Adipocyte (in vitro differentiated cells): Measurements from ENCODE around the gene LMO7.
"Not testable (repeated sequence)": the region's sequence is repeated elsewhere in the genome, so short reads cannot be mapped to it uniquely, and the experiment has no call there.

Source experiments
- DNase-seq: peaks from one replicate; pipeline ENCODE4 v3.0.0-alpha.2; 2015; ENCODE audit warnings: low read depth
- H3K27me3 ChIP-seq: replicated peaks from 2 replicates; pipeline ENCODE4 v1.7.0; 2013; ENCODE audit warnings: mild to moderate bottlenecking, low read length, moderate library complexity; ENCODE audit not compliant: control insufficient read depth, insufficient read depth
- H3K36me3 ChIP-seq: 2 replicates; pipeline ENCODE4 v1.7.0; 2013; ENCODE audit warnings: low read length, mild to moderate bottlenecking, moderate library complexity; ENCODE audit not compliant: control insufficient read depth, insufficient read depth, severe bottlenecking
- H3K4me1 ChIP-seq: 2 replicates; pipeline ENCODE4 v1.7.0; 2013; ENCODE audit warnings: mild to moderate bottlenecking, low read length, moderate library complexity; ENCODE audit not compliant: control insufficient read depth, insufficient read depth
- H3K4me3 ChIP-seq: 2 replicates; pipeline ENCODE4 v1.7.0; 2013; ENCODE audit warnings: mild to moderate bottlenecking, low read length, moderate library complexity
- H3K9ac ChIP-seq: 2 replicates; pipeline ENCODE4 v1.7.0; 2013; ENCODE audit warnings: mild to moderate bottlenecking, low read length, moderate library complexity
- H3K9me3 ChIP-seq: 2 replicates; pipeline ENCODE4 v1.7.0; 2013; ENCODE audit warnings: mild to moderate bottlenecking, low read length, moderate library complexity; ENCODE audit not compliant: control insufficient read depth

LMO7 gene

DNA sequence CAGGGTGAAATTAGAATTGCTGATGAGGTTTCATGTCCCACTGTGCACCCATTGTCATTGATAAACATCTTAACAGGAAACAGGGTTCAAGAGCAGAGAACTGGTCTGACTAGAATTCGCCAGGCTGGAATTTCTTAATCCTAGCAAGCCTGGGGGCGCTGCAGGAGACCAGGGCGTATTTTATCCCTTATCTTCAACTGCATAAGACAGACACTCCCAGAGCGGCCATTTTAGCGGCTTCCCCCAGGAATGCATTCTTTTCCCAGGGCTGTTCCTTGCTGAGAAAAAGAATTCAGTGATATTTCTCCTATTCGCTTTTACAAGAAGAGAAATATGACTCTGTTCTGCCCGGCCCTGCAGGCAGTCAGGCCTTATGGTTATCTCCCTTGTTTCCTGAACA lies 63.6 kb downstream of the LMO7 start:
- H3K4me1 ChIP-seq = peaks cover 46% of the 10 kb centered on the region
- not testable (repeated sequence) for H3K36me3 ChIP-seq, H3K9me3 ChIP-seq, DNase-seq, H3K9ac ChIP-seq, H3K27me3 ChIP-seq, H3K4me3 ChIP-seq

DNA sequence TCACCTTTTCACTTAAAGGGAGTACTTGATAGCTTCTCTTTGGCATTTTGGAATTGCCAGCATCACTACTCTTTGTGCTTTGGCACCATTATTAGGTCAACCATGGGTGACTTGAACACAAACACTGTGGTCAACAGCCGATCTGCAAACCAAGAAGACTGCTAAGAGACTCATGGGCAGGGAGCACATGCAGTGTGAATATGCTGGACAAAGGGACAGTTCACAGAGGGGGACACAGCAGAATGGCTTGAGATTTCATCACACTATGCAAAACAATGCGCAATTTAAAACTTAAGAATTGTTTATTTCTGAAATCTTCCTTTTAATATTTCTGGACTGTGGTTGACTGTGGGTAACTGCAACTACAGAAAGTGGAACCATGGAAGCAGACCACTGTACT lies 64.4 kb downstream of the LMO7 start:
- Histone ChIP-seq H3K9me3 (no peaks in the 10 kb centered on the region), H3K36me3 (peaks cover 9% of the 10 kb centered on the region), H3K27me3 (no peaks in the 10 kb centered on the region), H3K4me1 (peaks cover 51% of the 10 kb centered on the region), H3K4me3 (no peak overlapping the region), H3K9ac (no peak overlapping the region)
- no peak for DNase-seq

GRCh38 chr13:75702476-75702875 lies 66.3 kb downstream of the LMO7 start:
- Histone ChIP-seq H3K4me1 (peaks cover 52% of the 10 kb centered on the region), H3K36me3 (peaks cover 5% of the 10 kb centered on the region), H3K9ac (no peak overlapping the region), H3K9me3 (no peaks in the 10 kb centered on the region), H3K4me3 (no peak overlapping the region), H3K27me3 (no peaks in the 10 kb centered on the region)
- DNase-seq = no peak

DNA sequence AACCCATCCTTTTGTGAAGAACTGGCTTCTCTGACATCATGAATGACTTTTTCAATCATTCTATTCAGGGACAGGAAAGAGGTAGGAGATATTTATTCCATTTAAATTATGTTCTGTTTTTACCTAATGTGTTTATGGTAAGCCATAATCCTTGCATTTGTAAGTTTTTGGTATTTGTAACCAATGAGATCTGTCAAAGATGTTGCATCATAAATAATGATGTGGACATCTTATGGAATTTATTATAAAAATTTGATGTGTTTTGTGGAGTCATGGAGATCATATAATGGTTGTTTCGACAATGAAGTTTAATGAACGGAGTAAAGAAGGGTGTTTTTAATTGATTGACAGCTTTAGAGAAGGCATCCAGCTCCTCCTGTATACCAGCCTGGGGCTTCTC lies 67.6 kb downstream of the LMO7 start:
- Histone ChIP-seq H3K27me3 (no peaks in the 10 kb centered on the region), H3K9me3 (no peaks in the 10 kb centered on the region)
- no peak for DNase-seq

GRCh38 chr13:75704194-75704926 lies 68.2 kb downstream of the LMO7 start:
- DNase-seq = peak; percentile 49
- H3K4me3 ChIP-seq = no peak overlapping the region
- peaks cover 52% of the 10 kb centered on the region for H3K4me1 ChIP-seq
- H3K36me3 ChIP-seq = no peaks in the 10 kb centered on the region
- H3K9me3 ChIP-seq = no peaks in the 10 kb centered on the region
- no peak overlapping the region for H3K9ac ChIP-seq
- no peaks in the 10 kb centered on the region for H3K27me3 ChIP-seq

More for the DNA sequence above, 67.6 kb downstream of the LMO7 start:
- Histone ChIP-seq H3K36me3 (no peaks in the 10 kb centered on the region), H3K4me3 (no peak overlapping the region), H3K9ac (no peak overlapping the region), H3K4me1 (peaks cover 52% of the 10 kb centered on the region)

DNA sequence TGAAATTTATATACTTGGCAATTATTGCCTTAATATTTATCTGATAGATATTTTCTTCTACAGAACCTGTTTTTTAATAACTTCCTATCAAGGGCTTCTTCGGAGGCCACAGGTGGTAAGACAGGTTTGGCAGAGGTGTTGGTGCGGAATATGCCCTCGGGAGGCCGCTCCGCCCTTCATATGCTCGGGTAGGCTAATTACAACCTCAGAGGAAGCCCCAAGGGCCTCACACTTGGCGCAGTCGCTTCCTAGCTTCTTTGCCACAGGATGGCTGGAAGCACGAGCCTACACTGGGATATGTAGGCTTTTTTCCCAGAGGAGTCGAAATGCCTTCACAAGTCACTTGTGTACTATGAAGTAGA lies 68.8 kb downstream of the LMO7 start:
- DNase-seq = no peak

GRCh38 chr13:75705395-75705794 lies 69.3 kb downstream of the LMO7 start:
- no peak overlapping the region for H3K9ac ChIP-seq
- peak; percentile 59 for DNase-seq
- H3K9me3 ChIP-seq = no peaks in the 10 kb centered on the region
- H3K4me1 ChIP-seq = peaks cover 51% of the 10 kb centered on the region
- H3K27me3 ChIP-seq = no peaks in the 10 kb centered on the region
- no peaks in the 10 kb centered on the region for H3K36me3 ChIP-seq
- H3K4me3 ChIP-seq = no peak overlapping the region

More for the DNA sequence above, 68.8 kb downstream of the LMO7 start:
- H3K9ac ChIP-seq = no peak overlapping the region
- no peaks in the 10 kb centered on the region for H3K36me3 ChIP-seq
- peaks cover 52% of the 10 kb centered on the region for H3K4me1 ChIP-seq
- no peaks in the 10 kb centered on the region for H3K27me3 ChIP-seq
- H3K4me3 ChIP-seq = no peak overlapping the region
- no peaks in the 10 kb centered on the region for H3K9me3 ChIP-seq

DNA sequence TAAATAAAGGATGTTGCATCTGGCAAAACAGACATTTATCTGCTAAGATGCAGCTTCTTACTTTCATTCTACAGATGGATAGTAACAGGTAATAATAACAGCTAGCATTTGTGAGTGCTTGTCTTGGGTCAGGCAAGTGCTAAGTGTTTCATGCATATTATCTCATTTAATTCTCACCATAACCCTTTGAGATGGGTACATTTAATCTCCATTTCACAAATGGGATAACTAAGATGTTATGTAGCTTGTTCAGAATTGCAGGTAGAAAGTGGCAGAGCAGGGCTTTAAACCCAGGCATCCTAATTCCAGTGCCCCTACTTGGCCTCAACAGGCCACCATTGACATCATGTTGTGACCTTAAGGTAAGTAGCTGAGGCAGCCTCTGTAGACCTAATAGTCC lies 69.8 kb downstream of the LMO7 start:
- Histone ChIP-seq H3K4me1 (peaks cover 46% of the 10 kb centered on the region), H3K4me3 (no peak overlapping the region), H3K36me3 (no peaks in the 10 kb centered on the region), H3K27me3 (no peaks in the 10 kb centered on the region), H3K9me3 (no peaks in the 10 kb centered on the region), H3K9ac (no peak overlapping the region)
- DNase-seq = no peak

GRCh38 chr13:75713852-75714251 lies 77.7 kb downstream of the LMO7 start:
- peaks cover 14% of the 10 kb centered on the region for H3K4me1 ChIP-seq
- H3K27me3 ChIP-seq = no peaks in the 10 kb centered on the region
- no peaks in the 10 kb centered on the region for H3K9me3 ChIP-seq
- no peak overlapping the region for H3K9ac ChIP-seq
- no peak overlapping the region for H3K4me3 ChIP-seq
- H3K36me3 ChIP-seq = peaks cover 44% of the 10 kb centered on the region
- no peak for DNase-seq

GRCh38 chr13:75715601-75716523 lies 79.7 kb downstream of the LMO7 start:
- Histone ChIP-seq H3K4me1 (peaks cover 14% of the 10 kb centered on the region), H3K9me3 (no peaks in the 10 kb centered on the region), H3K9ac (no peak overlapping the region), H3K4me3 (peak overlapping the region; percentile 19), H3K36me3 (peaks cover 59% of the 10 kb centered on the region), H3K27me3 (no peaks in the 10 kb centered on the region)
- peak; percentile 45 for DNase-seq

- no peak for DNase-seq
- H3K36me3 ChIP-seq = peaks cover 54% of the 10 kb centered on the region
- H3K4me1 ChIP-seq = peaks cover 14% of the 10 kb centered on the region
- no peaks in the 10 kb centered on the region for H3K27me3 ChIP-seq
- H3K4me3 ChIP-seq = no peak overlapping the region
- H3K9ac ChIP-seq = no peak overlapping the region
- no peaks in the 10 kb centered on the region for H3K9me3 ChIP-seq
Measured at GRCh38 chr13:75717525-75717924, 81.4 kb downstream of the LMO7 start.
